Loucy (cell line): ENCODE results near the gene COMMD7.

Experiments used
- H2AFZ ChIP-seq: fragments of 200-600 bp; sonication (generic); 2 replicates; pipeline ENCODE4 v1.6.0; 2016; ENCODE audit warnings: antibody characterized with exemption, mild to moderate bottlenecking, low read length, moderate library complexity
- H3F3A ChIP-seq: fragments of 200-600 bp; 2 replicates; pipeline ENCODE4 v1.6.0; 2016; ENCODE audit warnings: antibody characterized with exemption, low read depth, mild to moderate bottlenecking
- H3K27me3 ChIP-seq: fragments of 200-600 bp; sonication (generic); 2 replicates; pipeline ENCODE4 v1.6.1; 2014; ENCODE audit warnings: low read length, mild to moderate bottlenecking; ENCODE audit not compliant: insufficient read depth, poor library complexity, severe bottlenecking
- H3K36me3 ChIP-seq: fragments of 200-600 bp; sonication (generic); 2 replicates; pipeline ENCODE4 v1.6.1; 2016; ENCODE audit warnings: low read length; ENCODE audit not compliant: insufficient read depth
- H3K4me1 ChIP-seq: fragments of 200-600 bp; sonication (generic); 2 replicates; pipeline ENCODE4 v1.5.1; 2014; ENCODE audit warnings: low read length, mild to moderate bottlenecking; ENCODE audit not compliant: insufficient read depth, poor library complexity, severe bottlenecking
- H3K4me2 ChIP-seq: fragments of 200-600 bp; sonication (generic); 2 replicates; pipeline ENCODE4 v1.6.0; 2014; ENCODE audit warnings: antibody characterized with exemption, low read length, low read depth, mild to moderate bottlenecking; ENCODE audit not compliant: poor library complexity, severe bottlenecking
- H3K4me3 ChIP-seq: fragments of 200-600 bp; sonication (generic); 2 replicates; pipeline ENCODE4 v1.5.1; 2014; ENCODE audit warnings: low read length, mild to moderate bottlenecking, mixed read lengths; ENCODE audit not compliant: poor library complexity, severe bottlenecking
- H3K79me2 ChIP-seq: fragments of 200-600 bp; sonication (generic); 2 replicates; pipeline ENCODE4 v1.6.1; 2014; ENCODE audit warnings: low read length; ENCODE audit not compliant: insufficient read depth
- H3K9ac ChIP-seq: fragments of 200-600 bp; sonication (generic); 2 replicates; pipeline ENCODE4 v1.6.0; 2014; ENCODE audit warnings: mild to moderate bottlenecking, low read depth, low read length, moderate library complexity; ENCODE audit not compliant: poor library complexity, severe bottlenecking
- H3K9me2 ChIP-seq: fragments of 200-600 bp; sonication (generic); replicated peaks from 2 replicates; pipeline ENCODE4 v1.6.1; 2016; ENCODE audit warnings: low read depth, low read length, mixed read lengths
- H3K9me3 ChIP-seq: fragments of 200-600 bp; sonication (generic); 2 replicates; pipeline ENCODE4 v1.6.1; 2014; ENCODE audit warnings: mild to moderate bottlenecking, antibody characterized with exemption, low read length, low read depth; ENCODE audit not compliant: insufficient read depth
- H4K20me1 ChIP-seq: fragments of 200-600 bp; sonication (generic); 2 replicates; pipeline ENCODE4 v1.6.0; 2014; ENCODE audit warnings: antibody characterized with exemption, low read length, mild to moderate bottlenecking; ENCODE audit not compliant: insufficient read depth, poor library complexity, severe bottlenecking
- EZH2phosphoT487 ChIP-seq: fragments of 200-600 bp; IDR thresholded peaks from 2 replicates; pipeline ENCODE4 v1.6.1; 2018; ENCODE audit warnings: antibody characterized with exemption, mild to moderate bottlenecking, moderate library complexity, borderline replicate concordance
- TF ChIP-seq, protein P1 (sequence below): fragments of 200-600 bp; sonication (generic); conservative IDR thresholded peaks from 2 replicates; pipeline ENCODE4 v1.5.1; 2014; ENCODE audit warnings: mild to moderate bottlenecking, antibody characterized with exemption, low read length

The COMMD7 gene

DNA sequence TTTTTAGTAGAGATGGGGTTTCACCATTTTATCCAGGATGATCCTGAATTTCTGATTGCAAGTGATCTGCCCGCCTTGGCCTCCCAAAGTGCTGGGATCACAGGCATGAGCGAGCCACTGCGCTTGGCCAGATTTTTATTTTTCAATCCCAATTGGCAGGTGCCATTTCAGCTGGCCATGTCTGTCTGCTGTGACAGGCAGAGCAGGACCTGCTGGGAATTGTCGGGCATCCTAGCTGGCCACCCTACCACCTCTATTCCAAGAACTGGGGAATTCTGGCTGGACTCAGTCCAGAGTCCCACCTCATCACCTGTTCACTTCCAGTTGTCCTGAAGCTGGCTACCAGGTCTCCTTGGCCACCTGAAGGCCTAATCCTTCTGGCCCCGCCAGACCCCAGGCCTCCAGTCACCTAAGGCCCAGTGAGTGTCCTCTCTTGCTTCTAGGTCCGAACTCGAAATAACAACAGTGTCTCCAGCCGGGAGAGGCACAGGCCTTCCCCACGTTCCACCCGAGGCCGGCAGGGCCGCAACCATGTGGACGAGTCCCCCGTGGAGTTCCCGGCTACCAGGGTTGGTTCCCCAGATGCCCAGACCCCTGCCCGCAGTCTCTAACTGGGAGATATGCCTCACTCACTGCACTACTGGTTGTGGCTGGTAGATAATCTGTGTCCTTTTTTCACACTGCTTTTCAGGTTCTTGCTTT, 42.9 kb upstream of the COMMD7 start:
- Histone ChIP-seq H3F3A (no peaks in the 10 kb centered on the region), H3K9me2 (no peaks in the 10 kb centered on the region), H3K4me1 (no peaks in the 10 kb centered on the region), H3K9ac (no peak overlapping the region), H3K4me2 (no peak overlapping the region), H3K9me3 (no peaks in the 10 kb centered on the region), H4K20me1 (peaks cover 14% of the 10 kb centered on the region), H3K36me3 (peaks cover 100% of the 10 kb centered on the region), H3K27me3 (no peaks in the 10 kb centered on the region), H3K4me3 (no peak overlapping the region), H3K79me2 (peaks cover 38% of the 10 kb centered on the region; the same call in 1 of the 2 replicates), H2AFZ (no peak overlapping the region)
- TF ChIP-seq, protein P1, sequence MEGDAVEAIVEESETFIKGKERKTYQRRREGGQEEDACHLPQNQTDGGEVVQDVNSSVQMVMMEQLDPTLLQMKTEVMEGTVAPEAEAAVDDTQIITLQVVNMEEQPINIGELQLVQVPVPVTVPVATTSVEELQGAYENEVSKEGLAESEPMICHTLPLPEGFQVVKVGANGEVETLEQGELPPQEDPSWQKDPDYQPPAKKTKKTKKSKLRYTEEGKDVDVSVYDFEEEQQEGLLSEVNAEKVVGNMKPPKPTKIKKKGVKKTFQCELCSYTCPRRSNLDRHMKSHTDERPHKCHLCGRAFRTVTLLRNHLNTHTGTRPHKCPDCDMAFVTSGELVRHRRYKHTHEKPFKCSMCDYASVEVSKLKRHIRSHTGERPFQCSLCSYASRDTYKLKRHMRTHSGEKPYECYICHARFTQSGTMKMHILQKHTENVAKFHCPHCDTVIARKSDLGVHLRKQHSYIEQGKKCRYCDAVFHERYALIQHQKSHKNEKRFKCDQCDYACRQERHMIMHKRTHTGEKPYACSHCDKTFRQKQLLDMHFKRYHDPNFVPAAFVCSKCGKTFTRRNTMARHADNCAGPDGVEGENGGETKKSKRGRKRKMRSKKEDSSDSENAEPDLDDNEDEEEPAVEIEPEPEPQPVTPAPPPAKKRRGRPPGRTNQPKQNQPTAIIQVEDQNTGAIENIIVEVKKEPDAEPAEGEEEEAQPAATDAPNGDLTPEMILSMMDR = no peak
- no peak for TF ChIP-seq EZH2phosphoT487

DNA sequence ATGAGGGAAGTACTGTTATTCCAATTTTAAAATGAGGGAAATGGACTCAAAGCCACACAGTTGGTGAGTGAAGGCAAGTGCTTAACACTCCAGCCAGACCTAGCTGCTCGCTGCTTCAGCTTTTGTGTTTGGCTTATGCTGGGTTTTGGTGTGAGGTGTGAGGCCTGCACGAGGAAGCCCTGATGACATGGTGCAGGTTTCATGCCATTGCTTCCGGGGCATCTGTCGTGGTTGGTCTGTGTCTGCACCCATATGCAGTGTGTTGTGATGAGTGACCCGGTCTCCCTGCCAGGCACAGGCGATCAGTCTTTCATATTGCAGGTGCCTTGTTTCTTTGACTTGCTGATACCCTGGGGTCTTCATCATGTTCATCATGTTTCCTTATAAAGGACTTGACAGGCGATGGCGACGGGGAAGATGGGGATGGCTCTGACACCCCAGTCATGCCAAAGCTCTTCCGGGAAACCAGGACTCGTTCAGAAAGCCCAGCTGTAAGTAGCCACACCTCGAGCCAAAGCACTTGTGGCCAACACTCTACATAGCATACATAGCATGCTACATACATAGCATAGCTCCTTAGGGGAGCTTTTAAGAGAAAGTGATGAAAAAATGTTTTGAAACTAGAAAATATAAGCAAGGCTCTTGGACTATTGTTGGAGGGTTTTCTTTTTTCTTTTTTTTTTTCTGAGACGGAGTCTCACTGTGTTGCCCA, 41.3 kb upstream of the COMMD7 start:
- no peak overlapping the region for H3K4me3 ChIP-seq
- H3K79me2 ChIP-seq = peaks cover 46% of the 10 kb centered on the region
- H3K4me2 ChIP-seq = no peak overlapping the region
- H4K20me1 ChIP-seq = peaks cover 20% of the 10 kb centered on the region
- H3K9me2 ChIP-seq = no peaks in the 10 kb centered on the region
- H3K27me3 ChIP-seq = no peaks in the 10 kb centered on the region
- H3K9me3 ChIP-seq = no peaks in the 10 kb centered on the region
- TF ChIP-seq, protein P1 = no peak
- TF ChIP-seq EZH2phosphoT487 = no peak
- H3K36me3 ChIP-seq = peaks cover 100% of the 10 kb centered on the region
- no peak overlapping the region for H3K9ac ChIP-seq
- no peak overlapping the region for H2AFZ ChIP-seq
- no peaks in the 10 kb centered on the region for H3F3A ChIP-seq
- H3K4me1 ChIP-seq = no peaks in the 10 kb centered on the region

DNA sequence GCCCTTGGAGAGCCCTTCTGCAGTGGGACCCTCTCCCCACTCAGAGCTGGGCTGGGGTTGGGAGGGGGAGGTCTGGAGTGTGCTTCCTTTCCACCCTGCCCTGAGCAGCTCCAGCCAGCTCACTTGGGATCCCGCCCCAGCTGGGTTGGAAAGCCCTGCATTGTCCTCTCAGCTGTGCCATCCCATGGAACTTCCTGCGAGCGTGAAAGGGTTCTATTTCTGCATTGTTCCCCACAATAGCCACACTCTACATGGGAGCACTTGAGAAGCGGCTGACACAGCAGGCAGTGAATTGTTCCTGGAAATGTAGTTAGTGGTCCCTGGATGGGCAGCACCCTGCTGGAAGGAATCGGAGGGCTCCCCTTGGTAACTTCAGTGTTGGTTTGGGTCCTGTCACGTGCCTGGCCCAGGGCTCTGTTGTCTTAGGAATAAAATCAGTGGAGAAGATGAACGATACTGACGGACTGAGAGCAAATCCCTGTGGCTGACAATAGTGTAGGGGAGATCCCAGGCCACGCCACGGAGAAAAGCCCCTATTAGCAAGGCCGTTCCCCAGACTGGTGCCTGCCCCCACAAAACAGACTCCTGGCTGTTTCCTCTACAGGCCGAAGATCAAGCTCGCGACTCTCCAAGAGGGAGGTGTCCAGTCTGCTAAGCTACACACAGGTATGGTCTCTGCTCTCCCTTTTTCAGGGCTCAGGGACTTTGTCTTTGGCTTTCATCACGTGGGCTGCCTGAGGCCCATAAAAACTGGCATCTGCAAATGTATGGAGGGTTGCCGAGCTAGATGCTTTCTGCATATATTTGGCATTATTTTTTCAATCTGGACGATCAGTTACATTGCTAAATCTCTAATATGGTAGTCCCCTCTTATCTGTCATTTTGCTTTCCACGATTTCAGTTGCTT, 37.7 kb upstream of the COMMD7 start:
- peaks cover 28% of the 10 kb centered on the region for H3K4me1 ChIP-seq
- no peak overlapping the region for H3K4me2 ChIP-seq
- peaks cover 81% of the 10 kb centered on the region for H3K79me2 ChIP-seq
- peaks cover 74% of the 10 kb centered on the region for H3K36me3 ChIP-seq
- H3K9me3 ChIP-seq = no peaks in the 10 kb centered on the region
- H3F3A ChIP-seq = peaks cover 5% of the 10 kb centered on the region; the same call in 1 of the 2 replicates
- no peaks in the 10 kb centered on the region for H3K27me3 ChIP-seq
- no peak overlapping the region for H2AFZ ChIP-seq
- H3K9me2 ChIP-seq = no peaks in the 10 kb centered on the region
- no peak overlapping the region for H3K9ac ChIP-seq
- no peak for TF ChIP-seq EZH2phosphoT487
- TF ChIP-seq, protein P1 = no peak
- peaks cover 49% of the 10 kb centered on the region for H4K20me1 ChIP-seq
- no peak overlapping the region for H3K4me3 ChIP-seq
